IPS DF 19.7 (cell line): ENCODE results near the gene SDK1.

Experiments used
- DNase-seq: peaks from one replicate; pipeline ENCODE4 v3.0.0-alpha.2; 2013; ENCODE audit warnings: low read depth, low spot score

SDK1 gene

GRCh38 chr7:3975371-3975770, 674.3 kb downstream of the SDK1 start:
- no peak for DNase-seq

GRCh38 chr7:3977391-3977790, 676.3 kb downstream of the SDK1 start:
- no peak for DNase-seq

GRCh38 chr7:3978839-3979238, 677.8 kb downstream of the SDK1 start:
- no peak for DNase-seq

- DNase-seq, result no peak
Measured at GRCh38 chr7:3979611-3980299, 678.7 kb downstream of the SDK1 start.

GRCh38 chr7:3980300-3980643, 679.2 kb downstream of the SDK1 start:
- no peak for DNase-seq

GRCh38 chr7:3981281-3981680, 680.2 kb downstream of the SDK1 start:
- no peak for DNase-seq

GRCh38 chr7:3984456-3984855, 683.4 kb downstream of the SDK1 start:
- no peak for DNase-seq

- no peak for DNase-seq
Measured at GRCh38 chr7:3986927-3987326, 685.9 kb downstream of the SDK1 start.

GRCh38 chr7:3987426-3987927, 686.4 kb downstream of the SDK1 start:
- DNase-seq, result no peak

- DNase-seq, result no peak
Measured at GRCh38 chr7:3989723-3990122, 688.7 kb downstream of the SDK1 start.

GRCh38 chr7:3991731-3992231, 690.7 kb downstream of the SDK1 start:
- DNase-seq, result no peak

- no peak for DNase-seq
Measured at GRCh38 chr7:3992841-3993240, 691.8 kb downstream of the SDK1 start.

GRCh38 chr7:3994764-3995163, 693.7 kb downstream of the SDK1 start:
- DNase-seq, result no peak

- peak; percentile 73 for DNase-seq
Measured at GRCh38 chr7:3995187-3995586, 694.1 kb downstream of the SDK1 start.

- no peak for DNase-seq
Measured at GRCh38 chr7:3998060-3998459, 697.0 kb downstream of the SDK1 start.

- DNase-seq, result no peak
Measured at GRCh38 chr7:4000139-4000538, 699.1 kb downstream of the SDK1 start.

GRCh38 chr7:4000934-4001333, 699.9 kb downstream of the SDK1 start:
- DNase-seq, result no peak

- DNase-seq, result no peak
Measured at GRCh38 chr7:4001742-4002141, 700.7 kb downstream of the SDK1 start.

GRCh38 chr7:4003503-4003902, 702.5 kb downstream of the SDK1 start:
- DNase-seq, result no peak

GRCh38 chr7:4006687-4007086, 705.6 kb downstream of the SDK1 start:
- DNase-seq, result no peak

GRCh38 chr7:4009211-4010060, 708.4 kb downstream of the SDK1 start:
- no peak for DNase-seq

- no peak for DNase-seq
Measured at GRCh38 chr7:4010061-4010605, 709.1 kb downstream of the SDK1 start.
